NT2/D1 (cell line): ENCODE data around the gene CAMTA1.

Experiments
- SUZ12 ChIP-seq: IDR thresholded peaks from 2 replicates; pipeline ENCODE4 v1.6.1; 2011; ENCODE audit not compliant: insufficient read length, insufficient read depth; ENCODE audit errors: extremely low read depth
- ZNF274 ChIP-seq: IDR thresholded peaks from 2 replicates; pipeline ENCODE4 v1.6.1; 2011; ENCODE audit warnings: mild to moderate bottlenecking, low read depth, low read length

- TF ChIP-seq SUZ12 (no peak), ZNF274 (no peak)
Observed at GRCh38 chr1:7516929-7517328, 731.7 kb downstream of the CAMTA1 start.
